Measurements from ENCODE around the gene NEDD4L.
A peak's percentile ranks its signal among the peaks of the same experiment; 100 is the strongest.
"Not testable (repeated sequence)": the region's sequence is repeated elsewhere in the genome, so short reads cannot be mapped to it uniquely, and the experiment has no call there.

The NEDD4L gene

DNA sequence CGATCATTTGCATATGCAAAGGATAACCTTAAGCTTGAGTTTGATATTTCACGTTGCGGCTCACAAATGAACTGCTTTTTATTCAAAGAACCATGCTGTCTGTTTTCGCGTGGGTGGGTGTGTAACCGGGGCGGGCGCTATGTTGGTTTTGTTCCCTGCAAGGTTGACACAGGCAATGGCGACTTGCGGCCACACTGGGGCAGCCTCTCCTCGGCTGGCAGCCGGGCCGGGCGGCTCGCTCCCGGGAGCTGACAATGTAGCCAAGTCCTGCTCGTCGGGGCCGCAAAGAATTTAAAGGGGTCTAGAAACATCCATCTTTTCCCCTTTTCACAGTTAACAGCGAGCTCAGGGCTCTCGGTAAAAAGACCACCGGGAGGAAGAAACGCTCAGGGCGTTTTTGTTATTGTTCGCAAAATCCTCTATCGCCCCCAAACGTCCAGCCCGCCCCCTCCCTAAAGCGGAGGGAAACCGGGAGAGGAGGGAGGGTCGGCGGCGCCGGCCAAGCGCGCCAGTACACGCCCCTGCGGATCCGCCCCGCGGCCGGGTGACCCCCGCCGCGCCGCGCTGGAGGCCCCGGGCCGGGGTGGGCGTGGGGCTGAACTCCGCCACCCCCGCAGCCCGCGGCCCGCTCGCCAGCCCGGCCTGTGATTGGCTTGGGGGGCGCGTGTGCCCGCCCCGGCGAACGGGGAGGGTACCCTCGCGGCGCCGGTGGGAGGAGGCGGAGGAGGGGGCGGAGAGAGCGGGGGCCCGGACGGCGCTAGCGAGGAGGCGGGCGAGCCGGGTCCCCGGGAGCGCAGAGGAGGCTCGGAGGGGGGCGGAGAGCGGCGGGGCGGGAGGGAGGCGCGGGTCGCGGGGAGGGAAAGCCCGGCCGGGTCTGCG, at the start of gene NEDD4L:
Gene NEDD4L (plus strand): TSS at position 736 of the 879 bp plus-strand sequence. CDS start 435 bp downstream, outside the sequence.
- peak; percentile 81 for DNase-seq (ENCODE audit: low spot score)

DNA sequence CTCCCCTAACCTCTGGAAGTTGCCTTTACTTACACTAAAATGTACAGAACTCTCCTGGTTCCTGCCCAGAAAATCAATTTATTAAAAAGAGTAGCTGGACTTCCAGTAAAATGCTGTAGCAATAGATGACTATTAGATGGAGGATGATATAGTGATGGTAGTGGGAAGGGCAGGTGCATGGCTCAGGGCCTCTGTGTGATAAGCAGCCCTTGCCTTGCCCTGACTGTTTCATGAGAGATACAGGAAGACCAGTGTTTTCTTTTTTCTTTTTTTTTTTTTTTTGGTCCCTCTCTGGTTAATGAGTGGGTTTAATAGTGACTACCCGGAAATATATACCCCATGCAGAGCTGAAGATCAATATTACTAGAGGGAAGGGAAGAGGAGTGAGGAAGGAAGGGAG, 48.7 kb upstream of the NEDD4L start:
- no peak for DNase-seq (ENCODE audit: low spot score)

DNA sequence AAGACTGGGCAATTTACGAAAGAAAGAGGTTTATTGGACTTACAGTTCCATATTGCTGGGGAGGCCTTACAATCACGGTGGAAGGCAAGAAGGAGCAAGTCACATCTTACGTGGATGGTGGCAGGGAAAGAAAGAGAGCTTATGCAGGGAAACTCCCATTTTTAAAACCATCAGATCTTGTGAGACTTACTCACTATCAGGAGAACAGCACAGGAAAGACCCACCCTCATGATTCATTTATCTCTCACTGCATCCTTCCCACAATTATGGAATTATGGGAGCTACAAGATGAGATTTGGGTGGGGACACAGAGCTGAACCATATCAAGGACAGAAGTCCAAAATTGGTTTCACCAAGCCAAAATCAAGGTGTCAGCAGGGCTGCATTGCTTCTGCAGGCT, 47.1 kb upstream of the NEDD4L start:
- not testable (repeated sequence) for DNase-seq (ENCODE audit: low spot score)

DNA sequence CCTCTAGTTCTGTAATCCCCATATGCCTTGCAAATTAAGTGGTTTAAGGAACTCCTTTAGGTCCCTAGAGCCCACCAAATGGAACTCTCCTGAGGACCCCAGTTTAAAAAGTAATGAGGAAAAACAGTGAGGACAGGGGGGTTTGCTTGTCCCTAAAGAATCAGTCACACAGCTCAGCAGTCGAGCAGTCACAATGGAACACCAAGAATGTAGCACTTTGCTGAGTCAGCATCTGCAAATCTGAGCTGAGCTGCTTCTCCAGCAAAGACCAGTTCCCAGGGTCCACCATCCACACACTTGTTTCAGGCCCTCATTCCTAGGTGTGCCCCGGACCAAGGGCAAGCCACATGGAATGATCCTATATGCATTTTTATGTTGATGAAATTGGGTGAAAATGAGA, 46.2 kb upstream of the NEDD4L start:
- DNase-seq (ENCODE audit: low spot score): no peak

DNA sequence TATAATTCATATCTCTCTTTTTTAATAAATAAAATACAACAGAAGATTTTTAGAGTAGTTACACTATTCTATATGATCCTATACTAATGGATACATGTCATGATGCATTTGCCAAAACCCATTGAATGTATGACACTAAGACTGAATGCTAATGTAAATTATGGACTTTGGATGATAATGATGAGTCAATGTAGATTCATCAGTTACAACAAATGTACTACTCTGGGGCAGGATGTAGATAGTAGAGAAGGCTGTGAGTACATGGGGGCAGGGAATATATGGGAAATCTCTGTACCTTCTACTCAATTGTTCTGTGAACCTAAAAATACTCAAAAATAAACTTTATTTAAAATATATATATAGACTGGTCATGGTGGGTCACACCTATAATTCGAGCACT, 45.6 kb upstream of the NEDD4L start:
- no peak for DNase-seq (ENCODE audit: low spot score)

DNA sequence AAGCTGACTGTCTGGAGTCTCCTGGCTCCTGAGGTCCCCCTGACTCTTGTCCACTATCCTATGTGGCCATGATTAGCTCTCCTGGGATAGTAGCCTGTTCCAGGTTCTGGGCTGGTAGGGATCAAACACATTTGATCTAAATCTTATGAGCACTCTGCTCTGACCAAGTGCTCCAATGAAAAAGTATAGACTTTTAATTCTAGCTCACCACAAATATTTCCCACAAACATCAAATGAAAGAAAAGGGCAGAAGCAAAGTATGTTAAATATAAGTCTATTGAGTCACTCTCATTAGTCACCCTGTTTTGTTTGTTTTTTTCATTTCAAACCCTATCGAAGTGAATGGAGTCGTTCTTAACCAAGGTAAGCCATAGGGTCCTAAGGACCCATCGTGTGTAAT, 39.7 kb upstream of the NEDD4L start:
- DNase-seq (ENCODE audit: low spot score): no peak

DNA sequence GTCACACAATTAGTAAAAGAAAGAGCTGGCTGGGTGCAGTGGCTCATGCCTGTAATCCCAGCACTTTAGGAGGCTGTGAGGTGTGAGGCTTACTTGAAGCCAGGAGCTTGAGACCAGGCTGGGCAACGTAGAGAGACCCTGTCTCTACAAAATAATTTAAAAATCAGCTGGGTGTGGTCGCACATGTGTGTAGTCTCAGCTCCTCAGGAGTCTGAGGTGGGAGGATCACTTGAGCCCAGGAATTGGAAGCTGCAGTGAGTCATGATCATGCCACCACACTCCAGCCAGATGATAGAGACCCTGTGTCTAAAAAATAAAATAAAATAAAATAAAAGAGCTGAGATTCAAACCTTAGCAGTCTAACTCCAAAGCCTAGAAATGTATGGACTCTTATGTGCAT, 39.0 kb upstream of the NEDD4L start:
- no peak for DNase-seq (ENCODE audit: low spot score)

DNA sequence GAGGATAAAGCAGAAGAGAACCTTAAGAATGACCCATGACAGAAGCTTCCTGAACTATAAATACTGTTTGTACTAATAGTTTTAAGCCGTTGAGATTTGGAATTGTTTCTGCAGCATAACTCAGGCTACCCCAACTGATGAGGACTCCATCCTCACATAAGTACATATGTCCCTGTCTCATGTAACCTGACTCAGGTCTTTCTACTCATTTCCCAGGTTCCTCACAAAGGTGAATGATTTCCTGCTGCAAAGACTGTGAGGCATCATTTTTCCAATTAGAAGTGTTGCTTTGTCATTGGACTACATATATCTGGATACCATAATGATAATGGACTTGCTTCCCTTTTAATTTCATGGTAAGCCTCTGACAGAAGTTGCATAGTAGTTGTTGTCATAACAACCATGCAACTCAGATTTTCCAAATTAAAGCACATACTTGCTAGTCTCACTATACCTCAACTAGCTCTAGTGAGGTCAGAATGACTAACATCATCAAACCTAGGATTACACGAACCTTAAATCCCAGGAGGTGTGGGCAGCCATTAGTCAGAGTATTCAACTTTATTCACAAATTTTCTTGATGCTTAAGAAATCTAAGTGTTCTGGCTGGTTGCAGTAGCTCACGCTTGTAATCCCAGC, 38.0 kb upstream of the NEDD4L start:
- DNase-seq (ENCODE audit: low spot score): peak; percentile 6

DNA sequence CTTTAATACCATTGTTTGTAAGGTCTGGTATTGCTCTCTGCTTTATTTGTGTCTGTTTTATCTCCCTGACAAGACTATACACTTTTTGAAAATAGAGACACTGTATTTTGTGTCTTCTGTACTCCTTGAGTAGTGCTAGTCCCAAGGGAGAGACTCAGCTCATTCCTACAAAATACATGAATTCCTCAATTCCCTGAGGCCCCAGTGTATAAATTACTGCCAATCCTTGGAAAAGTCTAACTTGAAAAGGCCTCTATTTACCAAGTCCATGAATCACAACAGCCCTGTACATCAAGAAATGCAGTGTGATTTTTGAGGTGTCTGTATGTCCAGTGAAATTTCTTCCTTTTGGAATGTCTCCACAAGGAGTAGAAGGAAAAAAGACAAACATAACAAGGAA, 34.9 kb upstream of the NEDD4L start:
- DNase-seq (ENCODE audit: low spot score): no peak

DNA sequence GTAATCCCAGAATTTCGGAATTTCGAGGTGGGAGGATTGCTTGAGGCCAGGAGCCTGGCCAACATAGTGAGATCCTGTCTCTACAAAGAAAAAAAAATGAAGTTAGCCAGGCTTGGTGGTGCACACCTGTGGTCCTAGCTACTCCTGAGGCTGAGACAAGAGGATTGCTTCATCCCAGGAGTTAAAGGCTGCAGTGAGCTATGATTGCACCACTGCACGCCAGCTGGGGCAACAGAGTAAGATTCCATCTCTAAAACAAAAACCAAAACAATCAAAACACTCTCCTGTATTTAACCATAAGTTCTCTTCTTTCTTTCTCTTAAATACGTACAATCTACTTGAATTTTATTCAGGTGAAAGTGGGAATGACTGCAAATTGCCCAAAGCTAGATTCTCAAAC, 33.8 kb upstream of the NEDD4L start:
- no peak for DNase-seq (ENCODE audit: low spot score)

DNA sequence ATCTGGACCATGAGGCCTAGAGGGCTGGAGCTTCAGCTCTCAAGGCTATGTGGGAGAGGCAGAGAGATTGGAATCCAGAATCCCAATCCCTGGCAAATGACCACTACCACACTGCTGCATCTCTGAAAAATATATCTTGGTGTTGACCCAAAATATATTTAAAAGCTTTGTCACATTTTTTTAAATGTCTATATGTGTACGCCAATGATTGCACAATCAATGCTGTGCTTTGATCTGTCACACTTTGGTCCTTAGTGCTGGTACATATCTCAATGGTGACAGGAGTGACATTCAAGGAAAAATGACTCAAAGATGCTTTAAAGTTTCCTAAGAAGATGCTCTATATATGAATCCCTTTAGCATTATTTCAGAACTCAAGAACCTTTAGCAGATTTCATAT, 31.7 kb upstream of the NEDD4L start:
- DNase-seq (ENCODE audit: low spot score): no peak

DNA sequence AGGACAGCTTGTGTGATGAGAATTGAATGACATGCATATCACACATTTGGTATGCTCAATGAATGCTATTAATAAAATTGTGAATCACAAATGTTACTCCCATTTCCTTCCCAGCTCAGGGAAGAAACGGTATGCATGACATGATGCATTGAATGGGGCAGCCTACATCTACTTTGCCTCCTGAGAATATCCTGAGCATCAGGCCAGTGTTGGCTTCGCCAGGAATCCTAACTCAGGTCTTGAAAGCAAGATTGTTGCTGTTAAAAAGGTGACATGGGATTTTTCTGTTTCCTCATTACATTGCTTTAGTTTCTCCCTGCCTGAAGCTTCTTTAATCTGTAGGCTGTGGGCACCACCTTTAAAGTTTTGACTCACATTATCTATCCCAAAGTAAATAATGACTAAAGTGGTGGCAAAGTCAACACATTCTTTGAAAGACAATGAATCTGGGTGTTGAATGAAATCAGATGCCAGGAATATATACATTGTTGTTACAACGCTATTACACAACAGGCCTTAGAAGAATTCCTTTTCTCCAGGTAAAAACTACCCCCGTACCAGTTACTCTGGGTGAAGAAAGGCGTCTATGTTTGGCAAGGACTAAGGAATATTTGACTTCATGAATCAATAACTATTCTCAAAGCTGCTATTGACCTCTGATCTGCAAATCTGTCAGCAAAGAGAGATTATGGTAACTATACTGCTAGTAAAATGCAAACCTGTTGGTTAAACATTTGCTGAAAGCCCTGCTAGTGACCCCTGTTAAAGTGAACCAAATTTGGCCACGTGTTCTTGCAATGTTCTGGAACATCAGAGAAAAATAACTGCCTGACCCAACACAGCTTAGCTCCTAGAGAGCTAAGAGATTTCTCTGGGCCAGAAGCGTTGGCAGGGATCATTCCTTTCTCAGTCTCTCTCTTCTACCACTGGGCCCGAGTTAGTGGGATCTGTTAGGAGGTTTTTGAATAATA, 30.5 kb upstream of the NEDD4L start:
- no peak for DNase-seq (ENCODE audit: low spot score)

DNA sequence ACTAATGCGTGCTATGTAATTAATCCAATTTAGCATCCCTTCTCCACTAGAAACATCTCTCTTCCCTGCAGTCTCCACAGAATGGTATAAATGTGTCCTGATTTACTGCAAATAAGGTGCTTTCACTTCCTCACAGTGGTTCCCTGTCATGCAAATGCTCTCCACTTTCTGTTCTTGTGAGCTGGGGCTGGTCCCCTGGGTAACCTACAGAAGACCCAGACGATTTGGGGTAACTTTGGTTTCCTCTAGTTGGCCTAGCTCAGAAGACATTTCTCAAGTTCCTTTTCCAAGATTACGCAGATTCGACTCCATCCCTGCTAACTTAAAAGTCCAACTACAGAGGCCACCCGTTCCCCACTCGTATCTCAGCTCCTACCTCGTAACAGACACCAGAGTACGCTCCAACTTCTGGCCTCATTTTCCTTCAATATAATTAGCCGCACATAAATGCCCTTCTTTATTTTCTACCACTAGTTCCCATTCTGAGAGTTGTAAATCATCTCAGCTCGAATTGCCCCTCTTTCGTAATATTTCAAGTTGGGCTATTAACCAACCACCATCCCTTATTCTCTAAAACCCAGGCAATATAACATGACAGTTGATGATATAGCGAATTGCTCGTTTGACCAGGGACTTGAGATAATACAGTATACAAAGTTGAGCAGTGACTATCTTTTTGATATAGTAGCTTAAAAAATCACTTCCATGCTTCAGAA, 28.8 kb upstream of the NEDD4L start:
- no peak for DNase-seq (ENCODE audit: low spot score)

DNA sequence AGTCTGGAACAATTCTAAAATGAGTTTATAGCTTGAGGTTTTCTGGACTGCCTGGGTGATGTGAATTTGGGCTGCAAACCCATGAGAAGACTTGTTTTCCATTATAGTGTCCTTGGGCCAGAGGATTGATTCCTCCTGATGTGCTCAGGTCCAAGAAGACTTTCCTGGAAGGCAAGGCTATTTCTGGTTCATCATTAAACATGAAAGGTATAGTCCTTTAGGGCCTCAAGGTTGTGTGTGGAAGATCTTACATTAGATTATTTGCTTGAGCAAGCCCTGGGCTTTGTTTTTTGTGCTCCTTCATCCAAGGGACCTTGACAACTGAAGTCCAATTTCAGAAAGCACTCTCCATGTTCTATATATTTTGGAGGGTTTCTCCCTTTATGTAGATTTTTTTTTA, 26.8 kb upstream of the NEDD4L start:
- no peak for DNase-seq (ENCODE audit: low spot score)

DNA sequence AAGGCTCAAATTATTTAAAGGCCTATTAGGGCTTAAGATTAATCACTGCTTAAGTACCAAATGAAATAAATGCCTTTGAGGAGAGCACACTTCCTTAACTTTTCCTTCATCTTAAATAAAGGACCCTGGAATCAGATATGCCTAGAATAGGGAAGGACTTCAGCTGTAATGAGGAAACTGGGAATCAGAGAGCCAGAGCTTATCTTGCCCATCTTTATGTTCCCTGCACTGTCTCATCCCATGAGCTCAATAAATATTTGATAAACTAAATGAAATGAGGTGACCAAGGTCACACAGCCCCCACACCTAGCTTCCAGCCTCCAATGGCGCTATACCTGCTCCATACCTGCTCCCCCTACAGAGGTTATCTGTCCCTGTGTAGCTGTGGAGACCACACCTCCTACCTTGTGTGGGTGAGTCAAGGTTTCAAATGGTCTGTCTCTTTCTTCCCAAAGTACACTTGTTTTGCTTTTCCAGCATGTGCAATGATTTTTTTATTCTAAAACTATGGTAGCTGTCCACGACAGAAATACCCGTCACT, 23.4 kb upstream of the NEDD4L start:
- DNase-seq (ENCODE audit: low spot score): no peak

DNA sequence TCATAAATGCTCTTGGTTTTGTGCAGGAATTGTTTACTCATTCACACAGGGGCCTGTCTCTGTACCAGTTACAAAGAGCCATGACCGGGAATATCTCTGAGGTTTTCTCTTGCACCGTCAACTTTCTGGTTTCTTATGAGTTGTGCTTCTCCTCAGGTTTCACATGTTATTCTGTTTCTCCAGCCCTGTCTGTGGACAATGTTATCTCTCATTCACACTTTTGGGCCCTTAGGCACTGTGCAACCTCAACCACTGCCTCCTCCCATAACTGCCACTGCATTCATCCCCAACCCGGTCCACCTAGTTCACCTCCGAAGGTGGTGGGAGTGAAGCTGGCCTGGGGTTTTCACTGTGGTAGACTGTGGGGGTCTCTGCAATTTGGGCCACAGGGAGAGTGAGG, 22.5 kb upstream of the NEDD4L start:
- no peak for DNase-seq (ENCODE audit: low spot score)

DNA sequence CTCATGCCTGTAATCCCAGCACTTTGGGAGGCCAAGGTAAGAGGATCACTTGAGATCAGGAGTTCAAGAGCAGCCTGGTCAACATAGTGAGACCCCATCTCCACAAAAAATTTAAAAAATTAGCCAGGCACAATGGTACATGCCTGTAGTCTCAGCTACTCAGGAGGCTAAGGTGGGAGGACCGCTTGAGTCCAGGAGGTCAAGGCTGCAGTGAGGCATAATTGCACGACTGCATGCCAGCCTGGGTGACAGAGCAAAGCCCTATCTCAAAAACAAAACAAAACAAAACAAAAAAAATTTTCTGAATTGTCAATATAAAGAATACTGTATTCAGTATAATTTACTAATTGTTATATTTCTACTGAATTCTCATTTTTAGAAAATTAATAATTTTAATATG, 20.9 kb upstream of the NEDD4L start:
- DNase-seq (ENCODE audit: low spot score): no peak

DNA sequence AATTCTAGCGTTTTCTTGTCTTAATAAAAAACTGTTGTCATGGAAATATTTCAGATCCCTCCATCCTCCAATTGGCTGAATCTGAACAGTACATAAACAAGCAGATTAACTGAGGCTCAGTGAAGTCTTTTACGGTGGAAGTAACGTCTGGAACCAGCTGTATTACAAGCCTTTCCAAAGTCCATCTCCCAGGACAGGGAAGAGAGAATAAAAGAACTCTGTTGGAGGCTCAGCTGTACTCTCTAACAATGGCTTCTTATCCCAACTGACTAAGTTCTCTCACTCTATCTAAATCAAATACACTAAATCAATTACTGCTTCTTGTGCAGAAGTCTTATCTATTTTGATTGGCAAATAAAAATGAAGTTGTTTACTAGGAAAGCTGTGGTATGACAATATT, 19.9 kb upstream of the NEDD4L start:
- DNase-seq (ENCODE audit: low spot score): no peak

DNA sequence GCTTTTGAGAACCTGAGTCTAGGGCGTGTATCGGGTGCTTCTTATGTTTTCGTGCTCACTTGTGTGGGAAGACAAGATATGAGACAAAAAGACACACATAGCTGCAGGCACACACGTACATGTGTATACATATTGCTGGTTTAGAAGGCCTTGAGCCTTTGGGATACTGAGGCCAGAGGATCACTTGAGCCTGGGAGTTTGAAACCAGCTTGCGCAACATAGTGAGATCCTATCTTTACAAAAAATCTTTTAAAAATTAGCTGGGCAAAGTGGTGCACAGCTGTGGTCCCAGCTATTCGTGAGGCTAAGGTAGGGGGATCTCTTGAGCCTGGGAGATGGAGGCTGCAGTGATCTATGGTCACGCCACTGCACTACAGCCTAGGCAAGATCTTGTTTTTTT, 18.8 kb upstream of the NEDD4L start:
- no peak for DNase-seq (ENCODE audit: low spot score)

DNA sequence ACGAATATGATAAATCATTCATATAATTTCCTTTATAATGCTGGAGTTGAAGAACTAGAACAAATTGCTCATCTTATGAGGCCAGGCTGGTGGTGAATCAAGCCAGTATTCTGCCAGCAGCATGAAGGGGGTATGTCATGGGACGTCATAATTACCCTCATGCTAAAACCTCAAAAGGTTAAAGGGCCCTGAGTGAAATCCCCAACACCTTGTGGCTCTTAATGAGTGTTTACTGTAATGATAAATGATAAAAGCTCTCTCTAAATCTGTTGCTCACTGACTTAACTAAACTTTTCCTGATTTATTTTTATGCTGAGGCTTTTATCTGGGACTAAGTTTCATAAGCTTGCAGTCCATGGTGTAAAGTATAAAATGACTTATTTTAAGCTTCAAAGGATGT, 18.3 kb upstream of the NEDD4L start:
- no peak for DNase-seq (ENCODE audit: low spot score)

DNA sequence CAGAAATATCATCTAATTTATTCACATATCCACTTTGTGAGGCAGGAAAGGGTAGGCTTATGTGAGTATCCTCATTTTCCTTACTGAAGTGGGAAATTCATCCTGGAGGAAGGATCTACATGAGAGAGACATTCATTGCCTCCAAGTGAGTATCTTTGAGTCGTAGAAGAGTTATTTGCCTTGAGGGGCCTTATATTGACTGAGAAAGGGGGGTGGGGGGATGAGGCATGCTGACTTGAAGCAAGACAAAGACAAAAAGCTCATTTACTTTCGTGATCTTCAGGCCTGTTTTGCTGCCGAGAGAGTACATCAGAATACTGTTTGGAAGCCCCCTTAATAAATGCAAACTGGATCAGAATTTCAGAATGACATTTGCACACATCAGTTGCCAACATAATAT, 17.6 kb upstream of the NEDD4L start:
- DNase-seq (ENCODE audit: low spot score): no peak

DNA sequence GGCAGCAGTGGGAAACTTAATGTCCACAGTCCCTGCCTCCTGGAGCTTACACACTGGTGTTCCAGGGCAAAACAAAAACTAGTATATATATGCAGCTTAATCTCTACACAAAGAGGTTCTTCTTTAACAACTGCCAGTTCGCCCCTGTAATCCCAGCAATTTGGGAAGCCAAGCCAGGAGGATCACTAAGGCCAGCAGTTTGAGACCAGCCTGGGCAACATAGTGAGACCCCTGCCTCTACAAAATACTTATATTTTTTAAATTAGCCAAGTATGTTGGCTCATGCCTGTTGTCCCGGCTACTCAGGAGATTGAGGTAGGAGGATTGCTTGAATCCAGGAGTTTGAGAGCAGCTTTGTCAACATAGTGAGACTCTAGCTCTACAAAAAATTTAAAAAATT, 17.2 kb upstream of the NEDD4L start:
- DNase-seq (ENCODE audit: low spot score): no peak

Data from activated CD4-positive, alpha-beta T cell treated with anti-CD3 and anti-CD28 coated beads, Interleukin-2, Interleukin-4, amounts not matched to agents 100 ng/mL and 50 ng/mL, durations not matched to agents 16 hours and 8 hours (primary cell).